ENCODE measurements around the gene EPHB6.

The EPHB6 gene

DNA sequence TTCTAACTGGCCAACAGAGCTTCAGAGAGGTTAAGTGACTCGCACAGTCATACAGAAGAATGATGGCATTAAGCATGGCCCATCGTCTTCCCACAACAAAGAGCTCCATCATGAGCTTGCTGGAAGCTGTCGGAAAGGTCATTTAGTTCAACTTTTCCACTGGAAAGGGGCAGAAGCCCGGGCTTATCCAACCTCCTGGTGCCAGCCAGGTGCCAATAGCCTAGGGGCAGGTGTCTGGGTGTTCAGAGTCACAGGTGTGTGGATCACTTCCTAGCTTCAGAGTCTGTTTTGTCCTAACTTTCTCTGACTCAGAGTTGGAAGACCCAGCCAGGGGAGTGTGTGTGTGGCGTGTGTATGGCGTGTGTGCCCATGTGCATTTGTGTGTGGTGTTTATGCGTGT lies 32.0 kb downstream of the EPHB6 start:
- Mint-ChIP-seq H3K36me3 (ENCODE audit: low read depth) (no peaks in the 10 kb centered on the region), H3K9me3 (no peaks in the 10 kb centered on the region), H3K4me1 (ENCODE audit: low read depth) (no peaks in the 10 kb centered on the region), H3K27me3 (no peaks in the 10 kb centered on the region), H3K27ac (no peak overlapping the region), H3K4me3 (no peak overlapping the region)
- DNase-seq, result no peak

DNA sequence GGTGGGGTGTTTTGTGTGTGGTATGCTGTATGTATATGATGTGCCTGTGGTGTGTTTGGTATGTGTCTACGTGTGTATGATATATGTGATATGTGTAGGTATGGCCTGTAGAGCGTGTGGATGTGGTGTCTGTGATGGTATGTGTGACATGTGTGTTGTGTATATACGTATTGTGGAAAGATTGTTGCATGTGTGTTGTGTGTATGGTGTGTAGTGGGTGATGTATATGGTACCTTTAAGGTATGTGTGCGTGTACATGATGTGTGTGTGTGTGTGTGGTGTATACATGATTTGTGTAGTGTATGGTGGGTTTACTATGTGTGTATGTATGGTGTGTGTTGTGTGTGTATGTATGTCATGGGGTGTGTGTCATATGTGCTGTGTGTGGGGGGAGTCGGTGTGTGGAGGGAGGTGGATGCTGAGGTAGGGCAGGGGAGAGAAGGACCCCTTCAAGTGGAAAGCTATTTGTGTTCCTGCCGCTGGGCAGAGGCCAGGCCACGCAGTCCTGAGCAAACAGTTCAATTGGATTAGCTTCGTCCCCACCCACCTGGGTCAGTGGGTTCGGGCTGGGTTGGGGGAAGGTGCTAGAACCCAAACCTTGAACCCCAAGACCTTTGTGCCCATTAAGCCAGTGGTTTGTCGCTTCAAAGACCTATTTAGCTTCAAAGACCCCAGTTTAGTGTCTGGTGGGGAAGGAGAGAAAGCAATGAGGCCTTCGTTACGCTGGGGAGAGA lies 32.6 kb downstream of the EPHB6 start:
- Mint-ChIP-seq H3K4me1 (ENCODE audit: low read depth) (no peaks in the 10 kb centered on the region), H3K27me3 (no peaks in the 10 kb centered on the region), H3K9me3 (no peaks in the 10 kb centered on the region), H3K36me3 (ENCODE audit: low read depth) (no peaks in the 10 kb centered on the region), H3K4me3 (no peak overlapping the region), H3K27ac (no peak overlapping the region)
- no peak for DNase-seq

DNA sequence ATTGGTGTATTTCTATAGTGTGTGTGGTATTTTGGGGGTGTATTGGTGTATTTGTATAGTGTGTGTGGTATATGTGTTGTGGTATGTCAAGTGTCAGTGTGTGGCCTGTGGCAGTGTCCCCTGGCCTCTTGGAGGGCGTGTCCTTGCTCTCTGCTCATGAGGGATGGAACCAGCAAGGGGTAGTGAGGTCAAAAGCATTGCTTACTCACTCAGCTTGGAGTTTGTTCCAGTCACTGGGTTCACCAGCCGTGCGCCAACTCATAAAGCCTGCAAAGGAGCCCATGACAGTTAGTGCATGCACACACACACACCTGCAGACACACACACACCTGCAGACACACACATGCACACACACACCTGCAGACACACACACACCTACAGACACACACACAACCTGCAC lies 34.9 kb downstream of the EPHB6 start:
- no peaks in the 10 kb centered on the region for H3K9me3 Mint-ChIP-seq
- no peaks in the 10 kb centered on the region for H3K36me3 Mint-ChIP-seq (ENCODE audit: low read depth)
- H3K27me3 Mint-ChIP-seq, result no peaks in the 10 kb centered on the region
- H3K27ac Mint-ChIP-seq, result no peak overlapping the region
- DNase-seq, result no peak
- no peak overlapping the region for H3K4me3 Mint-ChIP-seq
- no peaks in the 10 kb centered on the region for H3K4me1 Mint-ChIP-seq (ENCODE audit: low read depth)

DNA sequence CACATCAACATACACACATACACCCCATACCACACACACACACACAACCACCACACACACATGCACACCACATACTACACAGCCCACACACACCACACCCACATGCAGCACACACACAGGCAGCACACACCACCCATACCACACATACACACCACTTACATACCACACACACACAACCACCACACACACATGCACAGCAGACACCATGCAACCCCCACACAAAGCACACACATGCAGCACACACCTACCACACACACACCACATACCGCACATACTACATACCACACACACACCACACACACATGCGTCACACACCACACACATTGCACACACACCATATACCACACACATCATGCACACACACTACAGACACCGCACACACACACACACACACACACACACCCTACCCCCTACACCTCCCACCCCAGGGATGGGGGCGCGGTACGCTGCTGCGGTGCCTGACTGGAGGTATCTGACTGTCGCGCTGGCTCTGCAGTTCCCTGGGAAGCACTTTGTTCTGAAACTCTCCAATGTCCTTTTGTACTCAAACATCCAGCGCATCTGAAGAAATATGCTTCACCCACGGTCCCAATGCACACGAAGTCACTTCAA lies 36.1 kb downstream of the EPHB6 start:
- Mint-ChIP-seq H3K9me3 (no peaks in the 10 kb centered on the region), H3K27ac (no peak overlapping the region), H3K4me3 (no peak overlapping the region), H3K4me1 (ENCODE audit: low read depth) (no peaks in the 10 kb centered on the region), H3K36me3 (ENCODE audit: low read depth) (no peaks in the 10 kb centered on the region), H3K27me3 (no peaks in the 10 kb centered on the region)
- peak; percentile 9 for DNase-seq

DNA sequence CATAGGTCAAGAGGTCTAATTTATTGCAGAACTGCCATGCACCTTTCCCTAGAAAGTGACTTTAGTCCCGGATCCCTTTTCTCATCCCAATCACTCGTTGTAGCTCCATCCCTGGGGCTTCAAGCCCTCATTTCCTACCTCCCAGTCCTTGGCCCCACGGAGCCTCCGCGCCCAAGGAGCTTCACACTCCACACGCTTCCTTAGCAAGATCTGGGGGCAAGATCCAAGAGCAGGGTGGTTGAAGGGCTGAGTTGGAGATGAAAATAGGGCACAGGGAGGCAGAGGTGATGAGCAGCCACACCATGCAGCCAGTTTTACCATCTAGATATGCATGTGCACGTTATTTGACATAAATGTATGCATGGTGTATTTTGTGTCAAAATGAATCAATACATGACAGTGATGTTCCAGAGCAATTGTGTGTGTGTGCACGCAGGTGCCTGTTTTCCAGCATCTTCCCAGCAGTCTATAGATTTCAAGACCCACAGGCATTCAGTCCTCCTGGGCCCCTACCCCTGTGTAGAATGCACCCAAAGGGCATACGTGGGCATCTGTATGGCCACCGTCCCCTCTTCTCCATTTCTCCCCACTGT lies 36.7 kb downstream of the EPHB6 start:
- no peak overlapping the region for H3K4me3 Mint-ChIP-seq
- H3K4me1 Mint-ChIP-seq (ENCODE audit: low read depth), result no peaks in the 10 kb centered on the region
- no peaks in the 10 kb centered on the region for H3K9me3 Mint-ChIP-seq
- no peak for DNase-seq
- H3K27me3 Mint-ChIP-seq, result no peaks in the 10 kb centered on the region
- no peak overlapping the region for H3K27ac Mint-ChIP-seq
- no peaks in the 10 kb centered on the region for H3K36me3 Mint-ChIP-seq (ENCODE audit: low read depth)

DNA sequence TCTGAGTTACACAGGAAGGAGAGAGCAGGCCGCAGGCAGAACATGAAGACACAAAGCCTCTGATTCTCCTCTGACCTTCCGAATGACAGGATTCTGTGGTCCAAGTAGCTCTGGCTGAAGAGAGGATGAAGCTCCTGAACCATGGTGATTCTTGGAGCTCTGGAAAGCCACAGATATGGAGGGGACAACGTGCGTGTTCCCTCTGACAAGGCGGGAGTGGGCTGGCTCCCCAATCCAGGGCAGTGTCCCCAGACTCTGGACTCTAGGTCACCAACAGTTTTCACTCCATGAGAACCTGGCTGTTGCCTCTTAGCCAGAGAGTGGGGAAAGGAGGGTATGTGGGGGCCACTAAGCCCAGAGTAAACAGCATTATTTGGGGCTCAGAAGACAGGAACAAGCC lies 38.1 kb downstream of the EPHB6 start:
- H3K4me3 Mint-ChIP-seq, result no peak overlapping the region
- H3K36me3 Mint-ChIP-seq (ENCODE audit: low read depth), result no peaks in the 10 kb centered on the region
- H3K27ac Mint-ChIP-seq, result no peak overlapping the region
- H3K4me1 Mint-ChIP-seq (ENCODE audit: low read depth), result no peaks in the 10 kb centered on the region
- peaks cover 3% of the 10 kb centered on the region for H3K27me3 Mint-ChIP-seq
- no peak for DNase-seq
- H3K9me3 Mint-ChIP-seq, result no peaks in the 10 kb centered on the region

DNA sequence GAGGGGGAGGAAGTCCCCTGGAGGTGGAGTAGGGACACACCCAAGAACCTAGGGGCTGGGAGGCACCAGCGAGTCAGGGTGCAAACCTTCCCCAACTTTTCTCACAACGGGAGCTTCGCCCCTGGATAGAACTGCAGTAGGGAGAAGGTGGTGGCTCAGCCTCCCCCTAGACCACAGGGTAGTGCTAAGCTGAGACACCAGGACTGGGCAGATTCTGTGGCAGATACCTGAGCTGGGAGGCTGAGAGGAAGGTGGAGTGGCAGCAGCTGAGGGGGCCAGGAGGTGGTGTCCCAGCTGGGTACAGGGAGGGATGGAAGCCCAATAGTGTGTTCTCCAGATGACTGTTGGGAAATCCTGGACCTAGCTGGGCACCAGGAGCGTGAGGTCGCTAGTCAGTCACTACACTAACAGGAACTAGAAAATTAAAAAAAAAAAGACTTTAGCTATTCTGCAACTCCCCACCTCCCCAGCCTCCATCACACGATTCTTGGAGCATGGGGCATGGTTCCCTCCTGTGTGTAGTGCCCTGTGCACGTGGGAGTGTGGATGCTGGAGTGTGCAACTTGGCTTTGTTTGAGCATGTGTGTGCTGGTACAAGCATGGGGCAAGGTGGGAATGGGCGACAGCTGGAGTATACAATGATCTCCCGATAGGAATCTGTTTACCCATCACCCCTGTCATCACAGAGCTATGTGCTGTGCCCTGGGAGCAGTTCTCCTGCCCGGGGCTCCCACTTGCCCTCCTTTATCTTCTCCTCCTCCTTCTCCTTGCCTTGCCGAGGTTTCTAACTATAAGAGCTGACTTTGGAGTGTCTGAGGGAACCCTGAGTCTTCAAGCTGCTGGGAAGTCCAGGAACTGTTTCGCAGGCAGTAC lies 39.5 kb downstream of the EPHB6 start:
- Mint-ChIP-seq H3K27me3 (peaks cover 3% of the 10 kb centered on the region), H3K9me3 (no peaks in the 10 kb centered on the region), H3K27ac (no peak overlapping the region), H3K4me1 (ENCODE audit: low read depth) (no peaks in the 10 kb centered on the region), H3K36me3 (ENCODE audit: low read depth) (no peaks in the 10 kb centered on the region), H3K4me3 (no peak overlapping the region)
- no peak for DNase-seq

DNA sequence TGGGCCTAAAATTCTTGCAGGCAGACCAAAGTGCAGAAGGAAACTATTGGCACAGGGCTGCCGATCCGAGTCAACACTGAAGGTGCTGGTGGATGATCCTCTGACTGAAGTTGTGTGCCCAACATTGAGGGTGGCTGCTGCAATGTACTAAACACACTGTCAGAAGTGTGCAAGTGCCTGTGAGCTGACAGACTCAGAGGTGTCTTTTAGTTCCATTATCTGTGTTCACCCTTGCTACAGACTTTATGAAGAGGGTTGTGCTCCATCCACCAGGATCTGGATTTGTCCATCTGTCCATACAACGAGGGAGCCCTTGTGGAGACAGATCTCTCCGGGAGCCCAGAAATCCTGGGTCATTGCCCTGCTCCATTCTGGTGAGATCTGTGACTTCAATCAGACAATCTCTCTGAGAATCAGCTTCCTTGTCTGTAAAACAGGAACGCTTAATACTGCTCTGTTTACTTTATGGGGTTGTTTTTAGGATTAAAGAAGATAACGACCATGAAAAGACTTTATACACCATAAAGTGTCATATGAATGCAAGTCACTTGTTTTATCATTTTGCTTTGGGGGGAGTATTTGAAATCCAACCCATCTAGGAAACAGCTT lies 40.2 kb downstream of the EPHB6 start:
- Mint-ChIP-seq H3K9me3 (no peaks in the 10 kb centered on the region), H3K36me3 (ENCODE audit: low read depth) (no peaks in the 10 kb centered on the region), H3K4me3 (no peak overlapping the region), H3K4me1 (ENCODE audit: low read depth) (no peaks in the 10 kb centered on the region), H3K27me3 (peaks cover 3% of the 10 kb centered on the region), H3K27ac (no peak overlapping the region)
- DNase-seq, result no peak

DNA sequence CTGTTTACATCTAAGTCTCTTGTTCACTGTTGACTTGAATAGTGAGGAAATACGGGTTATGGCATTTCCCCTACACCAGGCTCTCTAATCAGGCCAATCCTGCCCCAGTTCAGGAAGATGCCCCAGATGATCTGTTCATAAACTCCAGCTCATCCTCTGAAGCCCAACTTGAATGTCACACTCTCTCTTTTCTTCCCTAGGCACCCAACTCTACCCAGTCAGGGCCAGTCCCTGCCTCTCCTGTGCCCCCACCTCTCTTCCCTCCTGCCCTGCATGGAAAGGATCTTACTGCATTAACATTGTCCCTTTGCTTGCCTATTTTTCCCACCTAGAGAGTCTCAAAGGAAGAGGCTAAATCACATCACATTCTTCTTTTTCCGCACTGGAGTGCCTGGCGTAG lies 41.3 kb downstream of the EPHB6 start:
- Mint-ChIP-seq H3K4me1 (ENCODE audit: low read depth) (no peaks in the 10 kb centered on the region), H3K4me3 (no peak overlapping the region), H3K36me3 (ENCODE audit: low read depth) (no peaks in the 10 kb centered on the region), H3K27me3 (peaks cover 3% of the 10 kb centered on the region), H3K9me3 (no peaks in the 10 kb centered on the region), H3K27ac (no peak overlapping the region)
- no peak for DNase-seq

DNA sequence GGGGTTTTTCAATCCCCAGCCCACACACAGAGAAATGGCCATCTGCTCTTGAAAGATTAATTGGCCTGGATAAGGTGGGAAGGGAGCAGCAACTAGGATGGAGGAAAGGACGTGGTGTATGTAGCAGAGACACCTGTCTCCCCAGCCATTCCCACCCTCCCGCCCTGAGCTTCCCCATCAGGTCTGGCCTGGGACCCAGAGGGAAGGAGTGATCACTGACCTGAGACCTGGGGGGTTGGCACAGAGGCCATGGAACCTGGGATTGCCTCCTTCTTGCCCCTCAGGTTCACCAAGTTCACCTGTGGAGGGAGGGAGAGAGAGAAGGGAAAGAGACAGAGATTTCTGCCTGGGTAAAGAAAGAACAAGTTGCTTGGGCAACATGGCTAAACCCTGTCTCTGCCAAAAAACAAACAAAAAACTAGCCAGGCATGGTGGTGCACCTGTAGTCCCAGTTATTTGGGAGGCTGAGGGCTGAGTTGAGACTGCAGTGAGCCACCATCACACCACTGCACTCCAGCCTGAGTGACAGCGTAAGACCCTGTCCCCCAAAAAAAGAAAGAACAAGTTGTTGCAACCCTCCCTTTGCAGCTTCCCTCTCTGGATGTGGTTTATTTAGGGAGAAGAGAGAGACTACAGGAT lies 42.0 kb downstream of the EPHB6 start:
- H3K27me3 Mint-ChIP-seq, result peaks cover 3% of the 10 kb centered on the region
- no peaks in the 10 kb centered on the region for H3K36me3 Mint-ChIP-seq (ENCODE audit: low read depth)
- no peaks in the 10 kb centered on the region for H3K9me3 Mint-ChIP-seq
- no peaks in the 10 kb centered on the region for H3K4me1 Mint-ChIP-seq (ENCODE audit: low read depth)
- no peak for DNase-seq
- no peak overlapping the region for H3K4me3 Mint-ChIP-seq
- no peak overlapping the region for H3K27ac Mint-ChIP-seq

DNA sequence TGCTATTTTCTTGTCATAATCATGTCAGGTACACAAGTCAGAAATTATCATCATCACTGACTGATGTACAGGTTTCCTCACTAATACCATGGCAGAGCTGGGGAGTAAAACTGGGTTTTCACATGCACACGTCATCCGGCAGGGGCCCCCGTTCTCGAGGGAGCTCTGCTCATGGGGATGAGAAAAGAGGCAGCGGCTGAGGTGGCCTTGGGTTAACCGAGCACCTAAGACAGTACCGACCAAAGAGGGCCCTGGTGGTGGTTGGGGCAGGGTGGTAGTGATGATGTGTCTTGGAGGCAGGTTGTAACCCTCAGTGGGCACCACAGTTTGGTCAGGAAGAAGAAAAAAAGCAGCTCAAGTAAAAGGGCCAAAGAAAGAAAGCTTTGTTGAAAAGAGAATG lies 42.8 kb downstream of the EPHB6 start:
- Mint-ChIP-seq H3K4me1 (ENCODE audit: low read depth) (no peaks in the 10 kb centered on the region), H3K36me3 (ENCODE audit: low read depth) (no peaks in the 10 kb centered on the region), H3K27me3 (peaks cover 3% of the 10 kb centered on the region), H3K27ac (no peak overlapping the region), H3K9me3 (no peaks in the 10 kb centered on the region), H3K4me3 (no peak overlapping the region)
- no peak for DNase-seq

DNA sequence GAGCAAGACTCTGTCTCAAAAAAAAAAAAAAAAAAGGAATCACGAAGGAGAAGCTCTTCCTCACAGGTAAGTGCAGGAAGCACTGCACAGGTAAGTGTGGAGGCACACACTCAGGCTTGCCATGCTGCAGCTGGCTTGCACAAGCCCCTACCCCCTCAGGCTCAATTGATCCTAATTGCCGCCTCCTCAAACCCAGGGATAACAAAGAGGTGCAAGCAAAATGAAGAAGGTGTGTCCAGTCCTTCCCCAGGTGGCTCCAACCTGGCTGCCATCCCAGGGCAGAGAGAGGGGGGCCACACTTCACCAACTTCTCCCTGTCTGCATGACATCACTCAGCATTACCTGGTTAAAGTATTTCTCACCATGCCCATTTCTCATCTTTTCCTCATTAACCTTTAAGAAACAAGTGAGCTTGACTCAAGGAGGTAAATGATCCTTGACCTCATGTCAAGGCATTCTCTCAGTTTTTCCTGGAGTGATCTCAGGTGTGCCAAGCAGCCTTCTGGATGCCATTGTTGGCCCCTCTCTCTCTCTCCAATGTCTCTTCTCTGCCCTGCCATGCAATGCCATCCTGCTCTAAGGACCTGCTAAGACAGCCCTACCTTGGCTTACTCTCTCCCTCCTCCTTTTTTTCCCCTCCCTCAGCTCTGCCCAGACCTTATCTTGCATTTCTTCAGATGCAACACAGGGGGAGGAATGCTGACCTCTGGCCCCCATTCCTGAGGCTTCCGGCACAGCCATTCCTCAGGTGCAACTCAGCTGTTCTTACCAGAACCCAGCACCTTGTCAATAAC lies 43.7 kb downstream of the EPHB6 start:
- Mint-ChIP-seq H3K9me3 (no peaks in the 10 kb centered on the region), H3K27me3 (peaks cover 3% of the 10 kb centered on the region), H3K4me1 (ENCODE audit: low read depth) (no peaks in the 10 kb centered on the region), H3K36me3 (ENCODE audit: low read depth) (no peaks in the 10 kb centered on the region), H3K27ac (no peak overlapping the region), H3K4me3 (no peak overlapping the region)
- DNase-seq, result no peak

DNA sequence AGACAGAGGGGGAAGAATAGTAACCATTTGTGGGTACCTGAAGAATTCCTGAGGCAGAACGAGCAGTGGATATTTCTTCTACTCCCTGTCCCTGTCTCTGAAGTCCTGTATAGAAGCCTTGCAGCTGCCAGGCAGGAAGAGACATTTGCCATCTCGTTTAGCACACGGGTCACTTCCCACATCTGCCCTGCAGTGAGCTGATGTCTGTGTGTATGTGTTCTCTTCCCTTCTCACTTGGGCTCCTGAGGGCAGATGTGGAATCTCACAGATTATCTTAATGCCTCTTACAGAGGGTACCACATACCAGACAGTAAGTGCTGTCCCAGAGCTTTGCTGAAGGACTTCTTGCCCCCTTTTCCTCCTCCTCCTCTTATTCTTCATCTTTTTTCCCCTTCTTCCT lies 44.8 kb downstream of the EPHB6 start:
- Mint-ChIP-seq H3K9me3 (no peaks in the 10 kb centered on the region), H3K4me3 (no peak overlapping the region), H3K27me3 (peaks cover 3% of the 10 kb centered on the region), H3K27ac (no peak overlapping the region), H3K4me1 (ENCODE audit: low read depth) (no peaks in the 10 kb centered on the region), H3K36me3 (ENCODE audit: low read depth) (no peaks in the 10 kb centered on the region)
- no peak for DNase-seq

All from activated T-cell treated with anti-CD3 and anti-CD28 coated beads, Interleukin-2, amount 50 U/mL, for 24 hours (primary cell).